Glutamatergic neuron (in vitro differentiated cells): ENCODE results near the gene IFT52. TPM values are rescaled to one million over a fixed set of nuclear protein-coding genes. Genes with fewer than 3 reads are reported as not detected.
"Not testable (repeated sequence)": the region's sequence is repeated elsewhere in the genome, so short reads cannot be mapped to it uniquely, and the experiment has no call there.

Experiments used
- DNase-seq: peaks from one replicate; pipeline ENCODE4 v3.0.0; 2022
- H3K27ac Mint-ChIP-seq: one replicate; pipeline ENCODE4 v1.8.0; 2020; ENCODE audit warnings: mild to moderate bottlenecking, mixed read lengths, inconsistent platforms; ENCODE audit not compliant: unreplicated experiment
- H3K27me3 Mint-ChIP-seq: one replicate; pipeline ENCODE4 v1.8.0; 2020; ENCODE audit warnings: mild to moderate bottlenecking, moderate library complexity, mixed read lengths, inconsistent platforms; ENCODE audit not compliant: unreplicated experiment
- H3K36me3 Mint-ChIP-seq: one replicate; pipeline ENCODE4 v1.8.0; 2020; ENCODE audit warnings: mild to moderate bottlenecking, mixed read lengths, inconsistent platforms; ENCODE audit not compliant: unreplicated experiment
- H3K4me1 Mint-ChIP-seq: one replicate; pipeline ENCODE4 v1.8.0; 2020; ENCODE audit warnings: mild to moderate bottlenecking, low read depth, mixed read lengths, inconsistent platforms; ENCODE audit not compliant: unreplicated experiment
- H3K4me3 Mint-ChIP-seq: one replicate; pipeline ENCODE4 v1.8.0; 2020; ENCODE audit warnings: mild to moderate bottlenecking, mixed read lengths, inconsistent platforms; ENCODE audit not compliant: unreplicated experiment
- H3K9me3 Mint-ChIP-seq: one replicate; pipeline ENCODE4 v1.8.0; 2020; ENCODE audit warnings: mild to moderate bottlenecking, moderate library complexity, mixed read lengths, inconsistent platforms; ENCODE audit not compliant: unreplicated experiment
- CTCF ChIP-seq: fragments of 200-600 bp; sonication (generic); IDR thresholded peaks from one replicate; pipeline ENCODE4 v1.5.0; 2021; ENCODE audit not compliant: partially characterized antibody, unreplicated experiment
- total RNA-seq: library from RNA; stranded (reverse); fragmentation: NEBNext Ultra II Directional; extraction: Animal tissue kit (Norgen Biotek cat#: 25700); gene quantifications from one replicate; pipeline ENCODE4 v1.2.1, GENCODE V29; 2021; ENCODE audit not compliant: unreplicated experiment

The IFT52 gene
- total RNA-seq, 1 donor from 2014 or later, result 40.3 TPM

DNA sequence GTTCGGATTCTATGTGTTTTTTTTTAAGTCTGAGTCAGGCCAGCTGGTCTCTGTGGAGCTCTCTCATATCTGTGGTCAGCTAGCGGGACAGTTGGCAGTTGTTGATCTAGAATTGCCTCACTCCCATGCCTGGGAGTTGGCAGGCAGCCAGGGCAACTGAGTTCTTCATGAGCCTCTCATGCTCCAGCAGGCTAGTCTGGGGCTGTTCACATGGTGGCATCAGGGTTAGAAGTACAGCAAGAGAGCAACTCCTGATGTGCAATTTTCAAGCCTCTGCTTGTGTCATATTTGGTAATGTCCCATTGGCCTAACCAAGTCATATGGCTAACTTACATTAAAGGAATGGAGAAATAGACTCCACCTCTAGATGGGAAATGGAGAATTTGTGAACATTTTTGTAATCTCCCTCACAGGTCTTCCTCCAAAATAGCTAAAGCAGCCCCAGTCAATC, 6.7 kb upstream of the IFT52 start:
- no peaks in the 10 kb centered on the region for H3K36me3 Mint-ChIP-seq

GRCh38 chr20:43584448-43585136, 6.1 kb upstream of the IFT52 start:
- Mint-ChIP-seq H3K27me3 (no peaks in the 10 kb centered on the region), H3K36me3 (no peaks in the 10 kb centered on the region), H3K27ac (no peak overlapping the region), H3K4me1 (no peaks in the 10 kb centered on the region), H3K9me3 (no peaks in the 10 kb centered on the region), H3K4me3 (no peak overlapping the region)
- no peak for DNase-seq
- no peak for TF ChIP-seq CTCF

More for the DNA sequence above, 6.7 kb upstream of the IFT52 start:
- no peaks in the 10 kb centered on the region for H3K4me1 Mint-ChIP-seq
- no peak for DNase-seq
- TF ChIP-seq CTCF, result no peak
- H3K4me3 Mint-ChIP-seq, result no peak overlapping the region
- H3K27me3 Mint-ChIP-seq, result no peaks in the 10 kb centered on the region
- no peaks in the 10 kb centered on the region for H3K9me3 Mint-ChIP-seq
- no peak overlapping the region for H3K27ac Mint-ChIP-seq

DNA sequence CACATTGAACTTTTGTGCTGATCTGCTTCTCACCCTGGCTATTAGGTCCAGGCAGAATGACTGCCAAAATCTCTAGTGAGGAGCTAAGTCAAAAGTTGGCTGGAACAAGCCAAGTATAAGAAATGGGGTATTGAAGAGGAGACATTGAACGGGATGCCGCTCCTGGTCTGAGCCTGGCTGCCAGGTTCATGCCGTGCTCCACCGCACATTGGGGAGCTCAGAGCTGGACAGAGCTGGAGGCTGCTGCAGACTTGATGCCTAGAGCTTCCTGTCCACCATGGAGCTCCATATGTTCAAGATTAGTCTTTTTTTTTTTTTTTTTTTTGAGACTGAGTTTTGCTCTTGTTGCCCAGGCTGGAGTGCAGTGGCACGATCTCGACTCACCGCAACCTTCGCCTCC, 4.1 kb upstream of the IFT52 start:
- no peak overlapping the region for H3K4me3 Mint-ChIP-seq
- peaks cover 5% of the 10 kb centered on the region for H3K4me1 Mint-ChIP-seq
- H3K36me3 Mint-ChIP-seq, result no peaks in the 10 kb centered on the region
- DNase-seq, result no peak
- no peaks in the 10 kb centered on the region for H3K9me3 Mint-ChIP-seq
- H3K27me3 Mint-ChIP-seq, result no peaks in the 10 kb centered on the region
- H3K27ac Mint-ChIP-seq, result no peak overlapping the region
- TF ChIP-seq CTCF, result no peak

- not testable (repeated sequence) for H3K4me1 Mint-ChIP-seq, H3K27ac Mint-ChIP-seq, H3K27me3 Mint-ChIP-seq, H3K9me3 Mint-ChIP-seq, H3K4me3 Mint-ChIP-seq, DNase-seq, H3K36me3 Mint-ChIP-seq
Observed at GRCh38 chr20:43588526-43588925, 2.2 kb upstream of the IFT52 start.

DNA sequence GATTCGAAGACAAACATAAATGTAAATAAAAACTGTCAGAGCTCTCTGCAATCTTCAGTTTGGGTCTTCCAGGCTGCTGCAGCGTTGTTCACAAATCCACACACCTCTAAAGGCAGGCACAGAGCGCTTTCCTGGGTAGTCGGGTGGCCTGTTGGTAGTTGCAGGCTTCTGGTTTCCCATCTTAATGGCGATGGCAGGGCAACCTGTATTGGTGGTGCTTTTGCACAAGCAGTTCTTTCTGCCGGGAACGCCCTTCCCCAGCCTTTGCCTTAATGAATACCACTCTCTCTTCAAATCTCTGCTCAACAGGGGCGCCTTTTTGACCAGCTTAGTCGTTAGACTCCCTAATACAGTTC, 723 bp upstream of the IFT52 start:
- H3K36me3 Mint-ChIP-seq, result no peaks in the 10 kb centered on the region

DNA sequence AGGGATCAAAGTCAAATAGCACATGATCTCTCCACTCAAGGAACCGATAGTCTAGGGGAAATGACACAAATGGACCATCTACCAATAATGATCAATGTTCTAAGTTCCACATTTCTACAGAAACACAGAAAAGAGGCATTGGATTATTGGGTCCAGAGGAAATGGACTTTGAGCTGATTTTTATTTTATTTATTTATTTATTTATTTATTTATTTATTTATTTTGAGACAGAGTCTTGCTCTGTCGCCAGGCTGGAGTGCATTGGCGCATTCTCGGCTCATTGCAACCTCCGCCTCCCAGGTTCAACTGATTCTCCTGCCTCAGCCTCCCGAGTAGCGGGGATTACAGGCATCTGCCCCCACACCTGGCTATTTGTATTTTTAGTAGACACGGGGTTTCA, 11.2 kb downstream of the IFT52 start:
- not testable (repeated sequence) for H3K4me1 Mint-ChIP-seq, H3K27ac Mint-ChIP-seq, H3K9me3 Mint-ChIP-seq, DNase-seq, H3K4me3 Mint-ChIP-seq, H3K36me3 Mint-ChIP-seq, H3K27me3 Mint-ChIP-seq

More for the DNA sequence above, 723 bp upstream of the IFT52 start:
- Mint-ChIP-seq H3K27me3 (no peaks in the 10 kb centered on the region), H3K9me3 (no peaks in the 10 kb centered on the region), H3K4me1 (peaks cover 6% of the 10 kb centered on the region), H3K4me3 (peak overlapping the region; percentile 96), H3K27ac (peak overlapping the region; percentile 96)
- no peak for TF ChIP-seq CTCF
- DNase-seq, result no peak
